Activated effector memory CD4-positive, alpha-beta T cell treated with Interleukin-2 at 50 U/mL for 16 hours (primary cell): Measurements from ENCODE around the gene SIM2.

Experiments used
- DNase-seq: peaks from one replicate; pipeline ENCODE4 v3.0.0-alpha.2; 2020

Gene SIM2

DNA sequence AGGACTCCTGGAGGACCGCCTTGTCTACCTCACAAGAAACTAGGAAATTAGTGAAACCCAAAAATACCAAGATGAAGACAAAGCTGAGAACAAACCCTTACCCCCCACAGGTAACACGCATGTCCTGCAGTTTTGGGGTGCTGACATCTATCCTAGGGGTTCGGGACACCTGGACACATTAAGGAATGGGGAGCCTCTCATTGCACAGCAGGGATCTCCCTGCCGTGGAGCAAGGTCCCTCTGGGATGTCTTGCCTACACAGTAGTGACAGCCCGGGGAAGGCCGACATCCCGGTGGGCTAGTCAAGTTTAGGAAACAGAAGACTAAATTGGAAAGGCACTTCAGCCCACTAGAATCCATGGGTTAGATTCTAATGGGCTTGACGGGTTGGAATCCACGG is 44.5 kb downstream of the SIM2 start:
- no peak for DNase-seq

DNA sequence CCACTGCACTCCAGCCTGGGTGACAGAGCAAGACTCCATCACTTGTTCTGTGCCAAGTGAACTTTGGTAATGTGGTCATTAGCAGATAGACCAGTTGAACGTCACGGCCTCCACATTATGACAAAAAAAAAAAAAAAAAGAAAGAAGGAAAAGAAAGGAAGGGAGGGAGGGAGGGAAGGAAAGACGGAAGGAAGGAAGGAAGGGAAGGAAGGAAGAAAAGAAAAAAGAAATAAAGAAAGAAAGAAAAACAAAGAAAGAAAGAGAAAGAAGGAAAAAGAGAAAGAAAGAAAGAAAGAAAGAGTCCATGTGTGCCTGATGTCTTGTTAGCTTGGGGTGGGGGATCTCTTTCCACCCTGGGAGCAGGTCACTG is 45.3 kb downstream of the SIM2 start:
- DNase-seq: no peak

DNA sequence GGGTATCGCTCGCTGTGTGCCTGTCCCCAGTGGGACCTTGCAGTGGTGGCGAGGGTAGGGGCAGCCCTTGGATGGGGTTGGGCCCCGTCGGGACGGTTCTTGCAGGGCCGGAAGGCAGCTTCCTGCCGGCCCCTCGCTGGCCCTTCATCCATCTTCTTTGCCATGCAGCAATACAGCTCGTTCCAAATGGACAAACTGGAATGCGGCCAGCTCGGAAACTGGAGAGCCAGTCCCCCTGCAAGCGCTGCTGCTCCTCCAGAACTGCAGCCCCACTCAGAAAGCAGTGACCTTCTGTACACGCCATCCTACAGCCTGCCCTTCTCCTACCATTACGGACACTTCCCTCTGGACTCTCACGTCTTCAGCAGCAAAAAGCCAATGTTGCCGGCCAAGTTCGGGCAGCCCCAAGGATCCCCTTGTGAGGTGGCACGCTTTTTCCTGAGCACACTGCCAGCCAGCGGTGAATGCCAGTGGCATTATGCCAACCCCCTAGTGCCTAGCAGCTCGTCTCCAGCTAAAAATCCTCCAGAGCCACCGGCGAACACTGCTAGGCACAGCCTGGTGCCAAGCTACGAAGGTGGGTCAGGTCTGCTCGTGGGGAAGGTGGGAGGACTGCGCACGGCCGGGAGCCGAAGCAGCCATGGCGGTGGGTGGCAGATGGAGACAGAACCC is 45.8 kb downstream of the SIM2 start:
- DNase-seq: no peak

DNA sequence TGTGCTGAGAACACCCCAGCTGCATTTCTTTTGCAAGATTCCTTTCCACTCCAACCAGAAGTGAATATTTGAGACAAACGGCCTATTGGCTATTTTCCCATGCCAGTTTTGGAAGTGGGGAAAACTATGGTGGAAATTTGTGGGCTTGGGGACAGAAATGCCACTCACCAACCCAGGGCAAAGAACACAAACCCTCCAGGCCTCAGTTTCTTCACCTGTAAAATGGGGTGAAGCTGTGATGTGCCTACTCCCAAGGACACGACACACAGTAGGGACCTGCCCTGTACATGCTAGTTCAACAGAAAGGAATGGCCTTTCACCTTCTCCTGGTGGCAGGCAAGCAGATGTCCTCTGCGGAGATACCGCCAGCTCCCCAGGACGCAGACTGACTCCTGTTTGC is 46.5 kb downstream of the SIM2 start:
- no peak for DNase-seq

DNA sequence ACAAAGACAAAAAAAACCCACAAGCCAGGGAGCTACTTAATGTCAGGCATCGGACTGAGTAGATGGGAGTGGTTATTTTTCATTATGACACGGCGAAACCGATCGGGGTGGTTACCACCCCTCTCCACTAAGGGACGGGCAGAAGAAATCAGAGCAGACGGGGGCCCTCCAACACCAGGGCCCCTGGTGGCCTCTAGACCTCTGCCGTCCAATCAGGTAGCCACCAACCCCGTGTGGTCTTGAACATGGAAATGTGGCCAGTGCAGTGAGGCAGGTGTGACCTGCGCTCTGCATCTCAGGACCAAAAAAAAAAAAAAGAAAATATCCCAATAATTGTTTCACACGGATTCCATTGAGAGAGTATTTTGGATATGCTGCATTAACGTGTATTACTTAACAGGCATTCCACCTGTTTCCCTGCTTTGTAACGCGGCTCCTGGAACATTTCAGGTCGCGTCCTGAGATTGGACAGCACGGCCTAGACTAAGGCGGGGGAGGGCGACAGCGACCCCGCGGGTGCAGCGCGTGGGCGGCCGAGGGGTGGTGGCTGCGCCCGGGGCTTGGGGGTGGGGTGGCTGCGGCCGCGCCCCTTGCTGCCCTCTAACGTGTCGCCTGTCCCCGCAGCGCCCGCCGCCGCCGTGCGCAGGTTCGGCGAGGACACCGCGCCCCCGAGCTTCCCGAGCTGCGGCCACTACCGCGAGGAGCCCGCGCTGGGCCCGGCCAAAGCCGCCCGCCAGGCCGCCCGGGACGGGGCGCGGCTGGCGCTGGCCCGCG is 48.3 kb downstream of the SIM2 start:
- DNase-seq: no peak

DNA sequence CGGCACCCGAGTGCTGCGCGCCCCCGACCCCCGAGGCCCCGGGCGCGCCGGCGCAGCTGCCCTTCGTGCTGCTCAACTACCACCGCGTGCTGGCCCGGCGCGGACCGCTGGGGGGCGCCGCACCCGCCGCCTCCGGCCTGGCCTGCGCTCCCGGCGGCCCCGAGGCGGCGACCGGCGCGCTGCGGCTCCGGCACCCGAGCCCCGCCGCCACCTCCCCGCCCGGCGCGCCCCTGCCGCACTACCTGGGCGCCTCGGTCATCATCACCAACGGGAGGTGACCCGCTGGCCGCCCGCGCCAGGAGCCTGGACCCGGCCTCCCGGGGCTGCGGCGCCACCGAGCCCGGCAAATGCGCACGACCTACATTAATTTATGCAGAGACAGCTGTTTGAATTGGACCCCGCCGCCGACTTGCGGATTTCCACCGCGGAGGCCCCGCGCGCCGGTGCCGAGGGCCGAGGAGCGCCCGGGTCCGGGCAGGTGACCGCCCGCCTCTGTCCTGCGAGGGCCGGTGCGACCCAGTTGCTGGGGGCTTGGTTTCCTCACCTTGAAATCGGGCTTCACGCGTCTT is 49.0 kb downstream of the SIM2 start:
- no peak for DNase-seq

DNA sequence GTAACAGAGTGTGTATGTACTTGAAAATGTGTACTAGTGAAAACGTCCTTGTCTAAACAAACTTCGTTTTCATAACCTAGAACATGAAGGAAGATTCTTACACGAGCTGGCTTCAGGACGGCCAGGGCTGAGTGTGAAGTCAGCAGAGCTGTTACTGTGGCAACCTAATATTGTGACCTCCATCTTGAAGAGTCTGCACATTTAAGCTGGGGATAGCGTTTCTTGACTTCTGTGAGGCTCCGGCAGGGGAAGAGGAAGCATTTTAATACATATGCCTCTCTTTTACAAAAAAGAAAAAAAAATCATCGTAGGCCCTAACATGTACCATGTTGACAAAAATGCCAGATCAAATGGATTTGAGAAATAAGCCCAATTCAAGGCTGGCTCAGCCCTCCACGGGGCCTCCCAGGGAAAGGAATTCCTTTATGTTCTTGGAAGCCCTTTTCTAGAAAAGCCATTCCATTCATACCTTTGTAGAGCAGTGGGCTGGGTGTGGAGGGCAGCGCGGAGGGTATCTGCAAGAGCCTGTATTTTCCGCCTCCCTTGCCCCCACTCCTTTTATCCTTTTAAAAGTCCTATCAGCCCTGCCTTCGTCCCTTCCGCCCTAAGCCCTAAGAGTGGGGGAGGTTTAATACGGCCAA is 51.1 kb downstream of the SIM2 start:
- DNase-seq: no peak

DNA sequence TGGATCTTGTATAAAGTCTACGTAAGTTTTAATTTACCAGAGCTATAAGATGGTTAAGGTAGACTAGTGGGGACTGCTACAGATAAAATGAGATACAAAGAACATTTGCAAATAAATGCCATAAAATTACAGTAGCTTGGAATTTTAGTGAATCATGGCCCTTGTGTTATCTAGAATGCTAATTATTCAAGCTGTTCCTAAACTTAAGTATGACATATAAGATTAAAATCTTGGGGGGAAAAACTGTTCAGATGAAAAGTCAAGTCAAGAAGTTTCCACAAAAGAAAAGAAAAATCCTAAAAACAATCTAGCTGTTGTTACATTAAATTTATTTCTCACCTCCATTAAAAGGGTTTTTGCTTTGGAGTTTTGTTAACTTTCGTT is 51.7 kb downstream of the SIM2 start:
- no peak for DNase-seq

DNA sequence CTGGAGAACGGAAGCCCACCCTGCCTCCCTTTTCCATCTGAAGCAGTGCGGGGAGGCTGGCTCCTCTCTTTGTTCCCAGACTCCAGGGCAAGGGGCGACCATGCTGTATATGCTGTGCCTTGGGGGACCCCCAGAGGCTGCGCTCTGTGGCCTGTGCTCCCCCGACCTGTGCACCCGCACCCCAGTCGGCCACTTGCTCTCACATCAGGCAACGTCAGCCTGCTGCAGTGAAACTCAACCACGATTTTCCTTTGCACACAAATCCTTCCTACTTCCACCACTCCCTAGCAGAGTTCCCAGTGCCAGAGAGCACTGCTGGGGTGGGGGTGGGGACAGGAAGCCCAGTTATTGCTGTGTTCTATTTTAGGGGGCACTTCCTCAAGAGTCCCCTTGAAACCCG is 52.5 kb downstream of the SIM2 start:
- no peak for DNase-seq

DNA sequence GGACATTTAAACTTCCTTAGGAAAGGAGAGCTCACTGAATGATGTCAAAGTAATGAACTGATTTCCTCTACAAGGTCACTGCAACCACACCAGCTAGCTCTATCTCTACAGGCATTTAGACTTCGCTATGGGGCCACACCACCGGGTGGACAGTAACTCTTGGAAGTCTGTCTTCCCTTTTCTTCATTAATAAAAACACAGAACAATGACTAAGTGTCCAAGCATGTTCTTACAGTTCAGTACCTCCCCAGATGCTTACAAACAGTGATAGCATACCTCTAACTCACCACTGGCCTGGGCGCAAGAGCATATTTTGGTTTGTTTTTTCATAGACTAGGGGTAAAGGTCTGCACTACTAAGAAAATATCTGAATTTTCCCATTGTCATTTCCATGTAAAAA is 54.6 kb downstream of the SIM2 start:
- no peak for DNase-seq

DNA sequence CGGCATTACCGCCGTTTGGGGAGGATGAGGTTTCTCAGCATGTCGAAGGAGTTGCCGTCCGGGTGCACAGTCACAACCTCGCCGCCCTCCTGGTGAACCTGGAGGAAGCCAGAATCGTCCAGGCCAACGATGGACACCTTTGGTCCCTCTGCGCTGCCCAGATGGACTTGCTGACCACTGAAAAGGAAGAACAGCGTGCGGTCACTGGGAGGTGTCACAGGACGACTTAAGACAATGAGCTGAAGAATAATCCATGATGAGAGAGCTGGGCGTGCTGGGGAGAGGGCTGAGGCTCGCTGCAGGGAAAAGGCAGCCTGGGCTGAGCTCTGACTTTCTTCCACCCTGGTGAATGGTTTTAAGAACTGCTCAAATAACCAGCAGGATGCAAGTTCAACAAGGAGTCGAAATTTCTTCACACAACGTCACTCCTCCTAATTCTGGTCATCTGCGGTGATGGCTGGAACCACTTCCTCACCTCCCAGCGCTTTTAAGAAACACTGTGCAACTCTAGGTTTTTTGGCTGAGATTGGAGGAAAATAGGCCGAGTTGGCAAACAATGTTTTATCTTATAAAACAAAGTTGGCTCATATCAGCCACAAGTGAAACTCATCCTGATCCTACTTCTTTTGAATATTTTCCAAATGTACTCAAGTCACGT is 55.5 kb downstream of the SIM2 start:
- no peak for DNase-seq

DNA sequence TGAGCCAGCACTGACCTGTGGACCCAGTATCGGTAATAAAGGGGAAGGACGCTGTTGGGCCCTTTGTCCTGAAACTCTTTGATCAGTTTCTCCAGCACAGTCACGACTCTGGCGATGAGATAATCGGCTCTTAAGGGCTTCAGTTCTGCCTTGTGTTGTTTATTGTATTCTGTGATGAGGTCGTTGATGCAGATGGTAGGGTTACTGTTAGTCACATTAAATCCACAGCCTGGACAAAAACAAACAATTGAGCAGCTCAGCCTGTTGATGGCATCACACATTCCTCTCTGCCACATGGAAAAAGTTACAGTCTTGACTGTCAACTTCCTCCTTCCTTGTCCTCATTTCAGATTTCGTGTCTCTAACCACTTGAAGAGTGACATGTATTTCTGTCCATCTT is 57.6 kb downstream of the SIM2 start:
- DNase-seq: no peak

DNA sequence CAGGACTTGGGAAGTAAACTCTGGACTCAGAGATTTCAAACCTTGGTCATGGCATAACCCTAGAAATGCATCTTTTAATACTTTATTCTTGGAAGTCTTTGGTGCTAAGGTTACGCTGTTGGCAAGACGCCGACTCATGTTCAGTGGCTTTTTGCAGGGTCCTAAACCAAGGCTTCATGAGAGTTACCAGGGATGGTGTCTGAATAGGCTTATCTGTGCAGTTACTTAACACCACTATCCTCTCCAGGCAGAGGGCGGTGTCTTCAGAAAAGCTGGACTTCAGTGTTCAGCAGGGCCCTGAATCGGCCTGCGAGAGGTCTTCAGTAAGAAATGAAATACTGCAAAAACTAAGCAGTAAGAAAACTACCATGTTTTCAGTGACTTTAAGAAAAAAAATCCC is 58.3 kb downstream of the SIM2 start:
- DNase-seq: no peak

DNA sequence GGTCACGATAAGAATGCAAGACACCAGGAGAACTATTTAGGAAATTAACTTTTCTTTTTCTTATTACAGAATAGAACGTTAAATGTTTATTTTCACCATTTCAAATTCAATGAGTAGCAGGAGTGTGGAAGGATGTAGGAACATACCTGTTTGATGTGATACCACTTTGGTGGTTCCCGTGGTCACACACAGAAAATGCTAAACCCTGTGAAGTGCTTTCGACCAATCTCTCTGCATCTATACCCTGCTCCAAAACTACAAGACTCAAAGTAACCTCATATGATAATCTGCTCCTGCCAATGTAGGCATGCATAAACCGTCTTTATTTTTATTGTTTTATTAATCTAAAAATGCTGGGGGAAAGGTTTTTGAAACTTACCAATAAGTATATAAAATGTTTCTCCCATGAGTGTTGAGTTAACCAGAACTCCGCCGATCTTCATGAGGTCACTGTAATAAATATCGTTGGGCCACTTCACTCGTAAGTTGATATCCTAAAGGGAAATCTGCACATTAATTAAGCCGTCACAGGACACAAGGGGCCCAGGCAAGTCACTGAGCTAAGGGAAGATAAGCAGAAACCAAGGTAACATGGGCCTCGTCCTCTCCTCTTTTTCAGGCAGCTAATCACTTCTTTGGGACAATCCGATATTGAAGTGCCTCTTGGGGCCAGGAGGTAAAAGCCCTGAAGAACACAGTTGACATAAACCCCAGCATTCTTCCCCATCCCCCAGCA is 60.6 kb downstream of the SIM2 start:
- no peak for DNase-seq

DNA sequence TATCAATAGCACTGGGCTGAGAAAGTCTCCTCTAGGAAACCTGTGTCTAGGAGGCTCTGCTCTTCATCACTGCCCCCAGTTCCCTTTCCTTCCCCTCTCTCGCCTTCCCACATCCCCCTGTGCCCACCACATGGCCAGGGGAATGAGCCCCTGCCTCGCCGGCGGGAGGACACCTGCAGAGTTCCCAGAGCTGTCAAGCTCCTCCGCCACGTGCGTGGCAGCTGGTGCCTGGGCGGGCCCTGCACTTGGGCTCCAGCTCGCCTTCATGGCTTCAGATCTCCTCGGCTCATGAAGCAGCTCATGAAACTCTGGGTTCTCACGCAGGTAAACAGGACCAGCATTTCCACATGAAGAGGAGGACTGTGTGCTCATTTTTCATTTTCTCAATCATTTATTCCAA is 62.8 kb downstream of the SIM2 start:
- no peak for DNase-seq

DNA sequence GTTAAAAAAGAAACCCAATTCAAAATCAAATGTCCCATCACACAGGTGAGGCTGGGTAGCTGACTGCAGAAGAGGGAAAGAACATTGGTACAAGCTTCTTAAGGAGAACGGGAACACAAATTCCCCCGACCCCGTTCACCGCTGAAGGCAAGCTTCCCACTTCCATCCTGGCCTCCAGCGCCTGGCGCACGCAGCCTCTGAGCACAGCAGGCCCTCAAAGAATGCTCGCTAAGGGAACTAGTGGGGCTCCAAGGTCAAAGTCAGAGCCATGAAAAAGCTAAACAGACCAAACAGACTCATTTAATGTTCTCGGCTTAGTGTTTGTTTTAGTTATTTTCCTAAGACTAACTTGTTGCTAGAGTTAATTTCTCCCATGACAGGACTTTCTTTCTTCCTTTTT is 63.7 kb downstream of the SIM2 start:
- no peak for DNase-seq

DNA sequence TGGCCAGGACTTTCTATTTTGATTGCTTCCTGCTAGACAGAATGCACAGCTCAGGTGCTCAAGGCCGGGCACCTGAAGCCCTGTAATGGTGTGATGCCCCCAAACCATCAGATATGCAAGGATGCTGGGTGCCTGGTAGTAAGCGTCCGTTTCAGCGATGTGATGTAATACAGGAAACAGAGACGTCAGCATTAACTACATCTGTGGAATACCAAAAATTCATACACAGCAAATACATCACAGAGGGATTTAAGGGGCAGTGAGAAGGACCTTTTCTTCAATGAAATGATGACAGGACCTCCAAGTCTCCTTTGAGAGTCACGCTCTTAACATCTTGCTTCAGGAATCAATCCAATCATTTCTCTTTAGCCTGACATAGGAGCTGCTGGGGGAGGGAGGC is 64.4 kb downstream of the SIM2 start:
- no peak for DNase-seq

DNA sequence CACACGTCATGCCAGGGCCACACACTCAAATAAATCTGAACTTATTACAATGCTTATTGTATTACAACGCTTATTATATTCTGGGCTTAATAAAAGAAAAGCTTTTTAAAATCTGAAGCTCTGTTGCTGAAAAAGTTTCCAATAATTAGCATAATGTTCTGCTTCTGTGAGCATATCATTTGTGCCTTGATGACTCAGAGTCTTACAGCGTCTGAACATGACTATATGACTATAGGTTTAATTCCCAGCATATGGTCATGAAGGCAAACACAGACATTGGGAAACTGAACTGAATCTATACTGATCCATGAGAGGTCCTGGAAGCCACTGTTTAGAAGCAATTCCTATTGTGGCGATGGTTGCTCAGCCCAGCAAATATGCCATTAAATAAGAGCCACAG is 66.3 kb downstream of the SIM2 start:
- no peak for DNase-seq

DNA sequence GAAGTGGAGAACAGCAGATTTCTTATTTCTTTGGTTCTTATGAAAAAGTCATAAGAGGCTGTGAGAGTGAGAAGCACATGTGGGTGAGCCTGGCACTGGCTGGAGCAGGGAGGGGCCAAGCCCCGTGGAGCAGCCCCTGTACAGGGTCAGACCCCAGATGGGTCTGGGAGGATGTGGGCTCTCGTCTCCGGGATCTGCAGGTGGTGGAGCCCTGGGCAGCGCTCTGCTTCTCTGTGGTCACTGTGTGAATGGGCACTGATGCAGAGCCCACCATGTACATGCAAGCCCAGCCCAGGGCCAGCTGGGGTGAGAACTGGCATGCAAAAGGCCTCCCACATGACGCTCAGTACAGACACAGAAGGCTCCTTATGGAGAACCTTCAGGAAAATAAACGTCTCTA is 67.6 kb downstream of the SIM2 start:
- no peak for DNase-seq

DNA sequence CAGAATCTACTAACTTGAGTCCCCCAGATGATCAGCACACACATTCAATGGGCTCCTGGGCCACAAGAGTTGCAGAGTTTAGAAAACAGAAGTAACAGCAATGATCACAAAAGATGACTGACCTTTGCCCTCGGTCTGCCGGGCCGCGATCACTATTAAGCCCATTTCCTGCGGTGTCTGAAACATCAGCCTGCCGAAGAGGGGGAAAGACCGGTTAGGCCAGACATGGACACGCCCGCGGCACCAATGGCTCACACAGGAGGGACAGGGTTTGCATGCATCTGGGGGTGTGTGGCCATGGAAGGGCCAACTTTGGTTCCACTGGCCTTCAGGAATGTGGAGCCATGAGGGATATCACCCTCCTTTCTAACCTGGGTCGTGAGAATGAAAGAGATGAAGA is 68.2 kb downstream of the SIM2 start:
- no peak for DNase-seq

DNA sequence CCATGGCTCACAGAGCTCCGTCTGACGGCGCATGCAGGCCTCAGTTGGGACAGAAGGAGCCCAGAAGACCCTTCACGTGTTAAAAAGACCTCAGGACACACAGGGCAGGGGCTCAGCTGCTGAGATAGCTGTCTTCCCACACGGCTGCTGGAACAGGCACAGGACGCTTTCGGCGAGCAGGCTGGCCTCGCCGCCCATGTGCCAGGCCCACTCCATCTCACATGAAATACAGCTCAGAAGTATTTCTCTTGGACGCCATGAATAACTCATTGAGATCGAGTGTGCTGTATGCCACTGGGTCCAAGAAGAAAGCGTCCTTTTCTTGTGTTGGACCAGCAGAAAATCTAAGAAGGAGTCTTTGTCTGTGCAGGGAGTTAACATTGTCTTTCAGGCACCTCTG is 69.6 kb downstream of the SIM2 start:
- no peak for DNase-seq

DNA sequence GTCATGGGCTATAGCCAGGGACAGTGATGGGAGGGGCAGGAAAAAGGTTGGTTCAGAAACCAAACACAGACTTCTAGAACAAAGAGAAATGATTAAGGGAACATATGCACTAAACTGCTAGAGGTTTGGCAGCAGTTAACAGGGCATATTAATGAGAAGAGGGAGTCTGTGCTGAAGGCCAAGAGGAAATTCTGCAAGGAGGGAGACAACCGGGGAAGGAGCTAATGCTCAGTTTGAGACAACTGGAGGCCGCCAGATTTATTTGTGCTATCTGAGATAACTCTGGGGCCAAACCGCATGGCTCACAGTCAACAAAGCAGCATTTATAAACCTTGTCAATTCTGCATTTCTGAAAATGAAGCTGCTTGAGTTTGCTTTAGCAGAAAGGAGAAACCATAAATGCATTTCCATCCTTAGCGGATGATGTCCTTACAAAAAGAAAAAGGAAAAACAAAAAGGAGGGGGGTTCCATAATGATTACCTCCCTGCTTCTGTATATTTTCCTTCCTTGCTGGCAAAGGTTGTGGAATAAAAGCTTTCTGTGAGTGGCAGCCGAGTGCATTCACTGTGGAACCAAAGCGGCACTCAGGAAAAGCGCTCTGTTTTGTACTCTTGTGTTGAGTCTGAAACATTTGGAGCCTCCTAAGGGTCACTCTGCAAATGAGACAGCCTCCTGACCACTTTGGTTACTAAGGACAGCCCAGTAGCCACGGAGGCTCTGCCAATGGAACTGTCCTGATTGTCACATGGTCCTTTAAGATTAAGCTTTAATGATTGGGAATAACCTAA is 70.3 kb downstream of the SIM2 start:
- no peak for DNase-seq
